H1 (cell line): ENCODE measurements around the gene LRCH3.

Experiments
- BACH1 ChIP-seq: IDR thresholded peaks from 2 replicates; pipeline ENCODE4 v1.6.1; 2012; ENCODE audit warnings: low read length, improper control_type of control experiment
- CTCF ChIP-seq, 3 experiments: IDR thresholded peaks; 1 replicate in 2 of 3; 2 replicates in 1 of 3; pipeline versions ENCODE4 v1.5.1 to v1.6.1; 2011; ENCODE audit warnings: low read length in 3 of 3, mild to moderate bottlenecking in 3 of 3, inconsistent platforms in 2 of 3, low read depth in 1 of 3, moderate library complexity in 1 of 3; ENCODE audit not compliant: insufficient read depth in 1 of 3; ENCODE audit errors: control extremely low read depth in 1 of 3
- JUND ChIP-seq: IDR thresholded peaks from 2 replicates; pipeline ENCODE4 v1.6.1; 2011; ENCODE audit warnings: mild to moderate bottlenecking, improper control_type of control experiment, low read length
- POLR2A ChIP-seq, 2 experiments: IDR thresholded peaks; 1 replicate in 1 of 2; 2 replicates in 1 of 2; pipeline ENCODE4 v1.6.1; 2011; ENCODE audit warnings: low read depth in 2 of 2, low read length in 2 of 2, mild to moderate bottlenecking in 2 of 2; ENCODE audit errors: control extremely low read depth in 1 of 2
- SIN3A ChIP-seq, 2 experiments: IDR thresholded peaks in 1 of 2; conservative IDR thresholded peaks in 1 of 2; 2 replicates each; pipeline ENCODE4 v1.6.1; 2011 to 2012; ENCODE audit warnings: low read length in 2 of 2, improper control_type of control experiment in 1 of 2, low read depth in 1 of 2, mild to moderate bottlenecking in 1 of 2
- TCF12 ChIP-seq: IDR thresholded peaks from 2 replicates; pipeline ENCODE4 v1.6.1; 2011; ENCODE audit warnings: low read depth, mild to moderate bottlenecking, low read length
- TF ChIP-seq, protein P1 (sequence below): IDR thresholded peaks from 2 replicates; pipeline ENCODE4 v1.6.1; 2012; ENCODE audit warnings: low read length, inconsistent platforms

DNA sequence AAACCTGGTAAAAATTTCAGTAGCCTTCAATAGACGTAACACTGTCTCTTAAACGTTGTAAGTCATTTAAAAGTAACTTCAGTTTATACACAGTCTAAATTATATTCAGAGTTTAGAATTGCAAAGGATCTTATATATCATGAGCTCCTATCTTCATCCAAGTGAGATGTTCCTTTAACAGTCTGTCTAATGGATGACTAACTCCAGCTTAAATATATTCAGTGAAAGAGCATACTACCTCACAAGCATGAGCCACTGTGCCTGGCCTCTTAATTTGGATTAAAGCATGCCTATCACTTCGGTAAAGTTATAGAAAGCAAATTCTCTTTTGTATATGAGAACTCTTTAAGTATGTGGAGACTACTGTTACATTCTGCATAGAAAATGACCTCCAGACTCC lies 34.4 kb upstream of the LRCH3 start:
- TF ChIP-seq POLR2A (IDR thresholded peaks at IDR 0.05; ENCODE audit: control extremely low read depth in 1 of 2, low read depth in 2 of 2, low read length in 2 of 2) (no peak), TCF12 (no peak), CTCF (IDR thresholded peaks at IDR 0.05; ENCODE audit: control extremely low read depth in 1 of 3, insufficient read depth in 1 of 3, low read depth in 1 of 3, low read length in 3 of 3) (no peak), SIN3A (conservative IDR thresholded peaks at IDR 0.05 in 1 of 2, IDR thresholded peaks at IDR 0.05 in 1 of 2; ENCODE audit: low read depth in 1 of 2, low read length in 2 of 2) (no peak), JUND (no peak), BACH1 (no peak)
- TF ChIP-seq, protein P1, sequence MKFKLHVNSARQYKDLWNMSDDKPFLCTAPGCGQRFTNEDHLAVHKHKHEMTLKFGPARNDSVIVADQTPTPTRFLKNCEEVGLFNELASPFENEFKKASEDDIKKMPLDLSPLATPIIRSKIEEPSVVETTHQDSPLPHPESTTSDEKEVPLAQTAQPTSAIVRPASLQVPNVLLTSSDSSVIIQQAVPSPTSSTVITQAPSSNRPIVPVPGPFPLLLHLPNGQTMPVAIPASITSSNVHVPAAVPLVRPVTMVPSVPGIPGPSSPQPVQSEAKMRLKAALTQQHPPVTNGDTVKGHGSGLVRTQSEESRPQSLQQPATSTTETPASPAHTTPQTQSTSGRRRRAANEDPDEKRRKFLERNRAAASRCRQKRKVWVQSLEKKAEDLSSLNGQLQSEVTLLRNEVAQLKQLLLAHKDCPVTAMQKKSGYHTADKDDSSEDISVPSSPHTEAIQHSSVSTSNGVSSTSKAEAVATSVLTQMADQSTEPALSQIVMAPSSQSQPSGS, result no peak
